H9 (cell line): ENCODE data around the gene SLC1A7. TPM values are rescaled to one million over a fixed set of nuclear protein-coding genes. Genes with fewer than 3 reads are reported as not detected.

ENCODE experiments used
- DNase-seq: peaks from one replicate; pipeline ENCODE4 v3.0.0-alpha.2; 2017
- H2AFZ ChIP-seq: one replicate; pipeline ENCODE4 v1.6.1; 2013; ENCODE audit warnings: mild to moderate bottlenecking, low read length, control low read depth, moderate library complexity
- H2AK5ac ChIP-seq: 2 replicates; pipeline ENCODE4 v1.6.1; 2013; ENCODE audit warnings: low read length, control low read depth, mixed read lengths; ENCODE audit not compliant: insufficient read length
- H2BK120ac ChIP-seq: one replicate; pipeline ENCODE4 v1.6.1; 2013; ENCODE audit warnings: low read depth, mild to moderate bottlenecking, low read length, control low read depth, inconsistent platforms; ENCODE audit not compliant: poor library complexity, severe bottlenecking
- H2BK12ac ChIP-seq: 2 replicates; pipeline ENCODE4 v1.6.1; 2013; ENCODE audit warnings: low read length, control low read depth, mixed read lengths, low read depth; ENCODE audit not compliant: insufficient read length
- H2BK15ac ChIP-seq: 2 replicates; pipeline ENCODE4 v1.6.1; 2013; ENCODE audit warnings: low read depth, low read length, control low read depth
- H2BK20ac ChIP-seq: one replicate; pipeline ENCODE4 v1.6.1; 2013; ENCODE audit warnings: low read depth, mild to moderate bottlenecking, low read length, control low read depth, inconsistent platforms; ENCODE audit not compliant: poor library complexity, severe bottlenecking
- H2BK5ac ChIP-seq: 2 replicates; pipeline ENCODE4 v1.6.1; 2013; ENCODE audit warnings: low read length, control low read depth, mixed read lengths; ENCODE audit not compliant: insufficient read length
- H3K14ac ChIP-seq: 2 replicates; pipeline ENCODE4 v1.6.1; 2013; ENCODE audit warnings: low read length, control low read depth; ENCODE audit not compliant: insufficient read depth
- H3K18ac ChIP-seq: 2 replicates; pipeline ENCODE4 v1.6.1; 2013; ENCODE audit warnings: low read depth, mild to moderate bottlenecking, mixed read lengths, low read length, control low read depth; ENCODE audit not compliant: insufficient read length
- H3K23ac ChIP-seq: 2 replicates; pipeline ENCODE4 v1.6.1; 2013; ENCODE audit warnings: low read length, control low read depth, mixed read lengths, low read depth; ENCODE audit not compliant: insufficient read length
- H3K23me2 ChIP-seq: 2 replicates; pipeline ENCODE4 v1.6.1; 2013; ENCODE audit warnings: low read depth, mild to moderate bottlenecking, mixed read lengths, low read length, control low read depth; ENCODE audit not compliant: insufficient read length, poor library complexity, severe bottlenecking
- H3K27ac ChIP-seq: 2 replicates; pipeline ENCODE4 v1.5.1; 2013; ENCODE audit warnings: low read length, control low read depth, mixed read lengths, low read depth; ENCODE audit not compliant: insufficient read length
- H3K27me3 ChIP-seq: 2 replicates; pipeline ENCODE4 v1.6.1; 2013; ENCODE audit warnings: low read length, control low read depth, inconsistent platforms; ENCODE audit not compliant: insufficient read depth
- H3K4ac ChIP-seq: 2 replicates; pipeline ENCODE4 v1.6.1; 2013; ENCODE audit warnings: low read depth, mild to moderate bottlenecking, control low read depth, inconsistent platforms, low read length, moderate library complexity
- H3K4me1 ChIP-seq: 2 replicates; pipeline ENCODE4 v1.6.1; 2013; ENCODE audit warnings: low read length, control low read depth, inconsistent platforms; ENCODE audit not compliant: insufficient read depth
- H3K4me2 ChIP-seq: 2 replicates; pipeline ENCODE4 v1.6.1; 2013; ENCODE audit warnings: low read length, control low read depth, mixed read lengths; ENCODE audit not compliant: insufficient read length, insufficient read depth
- H3K56ac ChIP-seq: 2 replicates; pipeline ENCODE4 v1.6.1; 2013; ENCODE audit warnings: low read depth, mild to moderate bottlenecking, mixed read lengths, low read length, control low read depth; ENCODE audit not compliant: insufficient read length
- H3K79me1 ChIP-seq: 2 replicates; pipeline ENCODE4 v1.6.1; 2013; ENCODE audit warnings: low read depth, mild to moderate bottlenecking, moderate library complexity, low read length, control low read depth, inconsistent platforms; ENCODE audit not compliant: insufficient read depth, poor library complexity, severe bottlenecking
- H3K79me2 ChIP-seq: 2 replicates; pipeline ENCODE4 v1.6.1; 2013; ENCODE audit warnings: low read length, control low read depth, inconsistent platforms; ENCODE audit not compliant: insufficient read depth
- H3K9ac ChIP-seq: 2 replicates; pipeline ENCODE4 v1.6.1; 2013; ENCODE audit warnings: low read length, control low read depth, mixed read lengths; ENCODE audit not compliant: insufficient read length; ENCODE audit errors: extremely low read depth
- H3K9me3 ChIP-seq: one replicate; pipeline ENCODE4 v1.6.1; 2013; ENCODE audit warnings: low read depth, low read length, inconsistent platforms; ENCODE audit not compliant: control insufficient read depth
- H3T11ph ChIP-seq: one replicate; pipeline ENCODE4 v1.6.1; 2013; ENCODE audit warnings: mild to moderate bottlenecking, low read length, control low read depth, inconsistent platforms
- H4K20me1 ChIP-seq: one replicate; pipeline ENCODE4 v1.6.1; 2013; ENCODE audit not compliant: control insufficient read depth, insufficient read length, insufficient read depth
- H4K5ac ChIP-seq: 2 replicates; pipeline ENCODE4 v1.6.1; 2013; ENCODE audit warnings: low read depth, mild to moderate bottlenecking, mixed read lengths, low read length, control low read depth; ENCODE audit not compliant: insufficient read length
- H4K8ac ChIP-seq: replicated peaks from 2 replicates; pipeline ENCODE4 v1.6.1; 2013; ENCODE audit warnings: low read length, control low read depth, mixed read lengths, low read depth; ENCODE audit not compliant: insufficient read length
- H4K91ac ChIP-seq: 2 replicates; pipeline ENCODE4 v1.6.1; 2013; ENCODE audit warnings: low read depth, mild to moderate bottlenecking, moderate library complexity, mixed read lengths, low read length, control low read depth; ENCODE audit not compliant: insufficient read length
- H3K27ac Mint-ChIP-seq, 3 experiments: 2 replicates in 2 of 3; 3 replicates in 1 of 3; pipeline ENCODE4 v1.8.0; 2020 to 2021; ENCODE audit warnings: mixed read lengths in 3 of 3, mild to moderate bottlenecking in 1 of 3, moderate library complexity in 1 of 3
- H3K27me3 Mint-ChIP-seq: 2 replicates; pipeline ENCODE4 v1.8.0; 2021; ENCODE audit warnings: low read depth, mild to moderate bottlenecking, moderate library complexity, mixed read lengths
- H3K36me3 Mint-ChIP-seq, 3 experiments: 2 replicates in 2 of 3; 3 replicates in 1 of 3; pipeline ENCODE4 v1.8.0; 2020 to 2021; ENCODE audit warnings: low read depth in 3 of 3, mixed read lengths in 3 of 3; ENCODE audit not compliant: insufficient read depth in 1 of 3
- H3K4me1 Mint-ChIP-seq, 2 experiments: 2 replicates each; pipeline ENCODE4 v1.8.0; 2020; ENCODE audit warnings: mixed read lengths in 2 of 2
- H3K4me3 Mint-ChIP-seq, 2 experiments: 2 replicates in 1 of 2; 3 replicates in 1 of 2; pipeline ENCODE4 v1.8.0; 2020 to 2021; ENCODE audit warnings: mild to moderate bottlenecking in 2 of 2, mixed read lengths in 2 of 2, moderate library complexity in 1 of 2
- H3K9me3 Mint-ChIP-seq, 2 experiments: 2 replicates in 1 of 2; 3 replicates in 1 of 2; pipeline ENCODE4 v1.8.0; 2020; ENCODE audit warnings: mild to moderate bottlenecking in 2 of 2, mixed read lengths in 2 of 2, moderate library complexity in 1 of 2
- CTCF ChIP-seq: fragments of 200-600 bp; sonication (generic); conservative IDR thresholded peaks from 3 replicates; pipeline ENCODE4 v1.8.0; 2021; ENCODE audit warnings: antibody characterized with exemption, mild to moderate bottlenecking
- WGBS: extraction: QIAGEN DNeasy Blood & Tissue Kit; methylation state at CpG from one replicate; pipeline ENCODE4 v1.1.7; 2013; ENCODE audit warnings: missing lambda C conversion rate, low lambda C conversion rate, mixed read lengths; ENCODE audit not compliant: insufficient read length; ENCODE audit errors: extremely low coverage; 5-methylcytosine and 5-hydroxymethylcytosine counted together
- total RNA-seq: library from RNA; stranded (reverse); gene quantifications from 2 replicates; pipeline ENCODE4 v1.2.1, GENCODE V29; 2021

The SLC1A7 gene
- total RNA-seq, 1 experiment from 2014 or later, result not detected

DNA sequence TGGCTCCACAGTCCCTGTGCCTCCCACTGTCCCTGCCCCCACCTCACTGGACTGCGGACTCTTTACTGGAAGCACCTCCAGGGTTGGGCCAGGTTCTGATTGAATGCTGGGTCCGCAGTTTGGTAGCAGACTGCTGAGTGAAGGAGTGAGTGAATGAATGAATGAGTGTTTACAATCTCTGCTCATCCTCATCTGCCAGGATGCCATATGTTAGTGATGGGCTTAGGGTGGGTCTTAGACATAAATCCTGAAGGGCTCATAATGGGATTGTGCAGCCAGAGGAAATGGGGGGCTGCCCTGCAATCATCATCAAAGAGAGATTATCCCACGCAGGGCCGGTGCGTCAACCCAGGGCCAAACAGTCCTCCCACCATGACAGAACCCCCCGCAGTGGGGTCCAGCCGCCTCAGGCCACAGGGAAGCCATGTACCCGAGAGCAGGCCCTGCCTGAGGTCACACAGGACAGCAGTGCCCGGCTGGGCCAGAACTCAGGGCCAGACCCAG, 26.1 kb downstream of the SLC1A7 start:
- Histone ChIP-seq H2BK20ac (no peak overlapping the region), H3K4me1 (peaks cover 4% of the 10 kb centered on the region), H3K4ac (no peak overlapping the region), H4K8ac (no peak overlapping the region), H3T11ph (no peak overlapping the region), H2AFZ (no peak overlapping the region), H3K9ac (no peak overlapping the region), H3K4me2 (no peak overlapping the region), H3K79me2 (no peaks in the 10 kb centered on the region), H3K9me3 (no peaks in the 10 kb centered on the region), H4K91ac (no peak overlapping the region), H4K20me1 (peaks cover 2% of the 10 kb centered on the region), H3K18ac (no peak overlapping the region), H3K23ac (no peak overlapping the region), H2BK12ac (no peak overlapping the region), H4K5ac (no peak overlapping the region), H3K27ac (no peak overlapping the region), H3K56ac (no peak overlapping the region), H2BK15ac (no peak overlapping the region), H2BK5ac (no peak overlapping the region), H3K23me2 (no peaks in the 10 kb centered on the region), H3K27me3 (no peaks in the 10 kb centered on the region), H3K14ac (no peak overlapping the region), H2BK120ac (no peak overlapping the region), H3K79me1 (no peaks in the 10 kb centered on the region), H2AK5ac (no peak overlapping the region)
- H3K4me3 Mint-ChIP-seq, result no peak overlapping the region; a peak in 1 of 5 replicates
- peak overlapping the region in 2 of 3 experiments; percentile 30 to 66; a peak in 2 of 7 replicates for H3K27ac Mint-ChIP-seq
- H3K4me1 Mint-ChIP-seq, result peaks cover 42 to 61% of the 10 kb centered on the region in 2 experiments
- peaks cover 4 to 9% of the 10 kb centered on the region in 2 experiments; a peak in 3 of 5 replicates for H3K9me3 Mint-ChIP-seq
- no peak for DNase-seq
- H3K36me3 Mint-ChIP-seq, result no peaks in the 10 kb centered on the region
- H3K27me3 Mint-ChIP-seq, result peaks cover 32% of the 10 kb centered on the region
- WGBS, result no CpG with 5 or more reads among the region's 9 CpGs
- TF ChIP-seq CTCF, result no peak
